ENCODE data around the gene NRXN3. TPM values are rescaled to one million over a fixed set of nuclear protein-coding genes. Genes with fewer than 3 reads are reported as not detected.
A peak's percentile ranks its signal among the peaks of the same experiment; 100 is the strongest.

NRXN3 gene
- total and polyA plus RNA-seq, 2 donors (not counting 1 experiment from before 2014, with no cell fraction given) = 0.83 to 34.6 TPM

- TF ChIP-seq EZH2 (IDR thresholded peaks at IDR 0.05; ENCODE audit: low read length, missing control alignments) = no peak
- no peak for TF ChIP-seq CTCF (conservative IDR thresholded peaks at IDR 0.05 in 1 of 2, IDR thresholded peaks at IDR 0.05 in 1 of 2; ENCODE audit: low read depth in 1 of 2, low read length in 2 of 2)
- Histone ChIP-seq H3K4me2 (ENCODE audit: extremely low read depth, insufficient read depth, low read length) (no peak overlapping the region), H3K27me3 (ENCODE audit: control insufficient read depth, insufficient read depth, low read length) (no peaks in the 10 kb centered on the region), H3K9me3 (ENCODE audit: control insufficient read depth, insufficient read depth, low read depth, low read length) (no peaks in the 10 kb centered on the region), H2AFZ (ENCODE audit: low read length) (no peak overlapping the region), H3K79me2 (ENCODE audit: control insufficient read depth, insufficient read depth, low read length) (no peaks in the 10 kb centered on the region), H3K4me3 (replicated peaks in 1 of 4; ENCODE audit: control extremely low read depth in 1 of 4, insufficient read depth in 1 of 4, low read depth in 3 of 4, low read length in 4 of 4) (no peak overlapping the region), H3K27ac (ENCODE audit: insufficient read depth, low read length) (no peak overlapping the region), H3K9ac (ENCODE audit: insufficient read depth, low read length) (no peak overlapping the region), H3K36me3 (ENCODE audit: control insufficient read depth, insufficient read depth, low read length) (no peaks in the 10 kb centered on the region), H4K20me1 (ENCODE audit: control insufficient read depth, extremely low read depth, insufficient read depth, low read length) (no peaks in the 10 kb centered on the region), H3K4me1 (ENCODE audit: control insufficient read depth, extremely low read depth, insufficient read depth, low read length) (no peaks in the 10 kb centered on the region)
- DNase-seq (ENCODE audit: low read depth in 2 of 2) = no peak
Measured at GRCh38 chr14:79165471-79166090, 995.4 kb downstream of the NRXN3 start.

- TF ChIP-seq CTCF (conservative IDR thresholded peaks at IDR 0.05 in 1 of 2, IDR thresholded peaks at IDR 0.05 in 1 of 2; ENCODE audit: low read depth in 1 of 2, low read length in 2 of 2) (no peak), EZH2 (IDR thresholded peaks at IDR 0.05; ENCODE audit: low read length, missing control alignments) (no peak)
- Histone ChIP-seq H3K27ac (ENCODE audit: insufficient read depth, low read length) (no peak overlapping the region), H3K9ac (ENCODE audit: insufficient read depth, low read length) (no peak overlapping the region)
Measured at GRCh38 chr14:79166171-79166570, 996.0 kb downstream of the NRXN3 start.

GRCh38 chr14:79167957-79168356, 997.8 kb downstream of the NRXN3 start:
- Histone ChIP-seq H4K20me1 (ENCODE audit: control insufficient read depth, extremely low read depth, insufficient read depth, low read length) (no peaks in the 10 kb centered on the region), H3K4me2 (ENCODE audit: extremely low read depth, insufficient read depth, low read length) (no peak overlapping the region), H3K4me1 (ENCODE audit: control insufficient read depth, extremely low read depth, insufficient read depth, low read length) (no peaks in the 10 kb centered on the region), H3K27ac (ENCODE audit: insufficient read depth, low read length) (no peak overlapping the region), H3K9me3 (ENCODE audit: control insufficient read depth, insufficient read depth, low read depth, low read length) (no peaks in the 10 kb centered on the region), H3K9ac (ENCODE audit: insufficient read depth, low read length) (no peak overlapping the region), H3K27me3 (ENCODE audit: control insufficient read depth, insufficient read depth, low read length) (no peaks in the 10 kb centered on the region), H3K4me3 (replicated peaks in 1 of 4; ENCODE audit: control extremely low read depth in 1 of 4, insufficient read depth in 1 of 4, low read depth in 3 of 4, low read length in 4 of 4) (no peak overlapping the region), H3K79me2 (ENCODE audit: control insufficient read depth, insufficient read depth, low read length) (no peaks in the 10 kb centered on the region), H3K36me3 (ENCODE audit: control insufficient read depth, insufficient read depth, low read length) (no peaks in the 10 kb centered on the region), H2AFZ (ENCODE audit: low read length) (no peak overlapping the region)
- TF ChIP-seq CTCF (conservative IDR thresholded peaks at IDR 0.05 in 1 of 2, IDR thresholded peaks at IDR 0.05 in 1 of 2; ENCODE audit: low read depth in 1 of 2, low read length in 2 of 2) (no peak), EZH2 (IDR thresholded peaks at IDR 0.05; ENCODE audit: low read length, missing control alignments) (no peak)
- DNase-seq (ENCODE audit: low read depth in 2 of 2) = peak; percentile 3 to 12

More at GRCh38 chr14:79166171-79166570, 996.0 kb downstream of the NRXN3 start:
- Histone ChIP-seq H3K36me3 (ENCODE audit: control insufficient read depth, insufficient read depth, low read length) (no peaks in the 10 kb centered on the region), H3K4me1 (ENCODE audit: control insufficient read depth, extremely low read depth, insufficient read depth, low read length) (no peaks in the 10 kb centered on the region), H3K9me3 (ENCODE audit: control insufficient read depth, insufficient read depth, low read depth, low read length) (no peaks in the 10 kb centered on the region), H3K27me3 (ENCODE audit: control insufficient read depth, insufficient read depth, low read length) (no peaks in the 10 kb centered on the region), H2AFZ (ENCODE audit: low read length) (no peak overlapping the region), H4K20me1 (ENCODE audit: control insufficient read depth, extremely low read depth, insufficient read depth, low read length) (no peaks in the 10 kb centered on the region), H3K4me3 (replicated peaks in 1 of 4; ENCODE audit: control extremely low read depth in 1 of 4, insufficient read depth in 1 of 4, low read depth in 3 of 4, low read length in 4 of 4) (no peak overlapping the region), H3K79me2 (ENCODE audit: control insufficient read depth, insufficient read depth, low read length) (no peaks in the 10 kb centered on the region), H3K4me2 (ENCODE audit: extremely low read depth, insufficient read depth, low read length) (no peak overlapping the region)
- no peak for DNase-seq (ENCODE audit: low read depth in 2 of 2)

All from fibroblast of lung (primary cell).